ENCODE data around the gene JAKMIP2.
"Not testable (repeated sequence)": the region's sequence is repeated elsewhere in the genome, so short reads cannot be mapped to it uniquely, and the experiment has no call there.

Gene JAKMIP2

DNA sequence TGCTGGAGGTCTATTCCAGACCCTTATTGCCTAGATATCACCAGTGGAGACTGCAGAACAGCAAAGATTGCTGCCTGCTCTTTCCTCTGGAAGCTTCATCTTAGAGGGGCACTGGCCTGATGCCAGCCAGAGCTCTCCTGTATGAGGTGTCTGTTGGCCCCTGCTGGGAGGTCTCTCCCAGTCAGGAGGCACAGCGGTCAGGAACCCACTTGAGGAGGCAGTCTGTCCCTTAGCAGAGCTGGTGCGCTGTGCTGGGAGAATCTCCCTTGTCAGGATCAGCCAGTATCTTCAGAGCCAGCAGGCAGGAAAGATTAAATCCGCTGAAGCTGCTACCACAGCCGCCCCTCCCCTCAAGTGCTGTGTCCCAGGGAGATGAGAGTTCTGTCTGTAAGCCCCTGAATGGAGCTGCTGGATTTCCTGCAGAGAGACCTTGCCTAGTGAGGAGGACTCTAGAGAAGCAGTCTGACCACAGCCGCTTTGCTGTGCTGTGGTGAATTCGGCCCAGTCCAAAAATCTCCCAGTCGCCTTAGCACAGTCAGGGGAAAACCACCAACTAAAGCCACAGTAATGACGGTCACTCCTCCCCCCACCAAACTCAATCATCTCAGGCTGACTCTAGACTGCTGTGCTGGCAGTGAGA lies 124.1 kb downstream of the JAKMIP2 start:
- no peak for DNase-seq (ENCODE audit: low read depth in 3 of 3)

- no peak for DNase-seq (ENCODE audit: low read depth in 3 of 3)
These were observed 133.9 kb downstream of the JAKMIP2 start for GRCh38 chr5:147648597-147648996.

GRCh38 chr5:147645197-147645596 lies 137.3 kb downstream of the JAKMIP2 start:
- no peak for DNase-seq (ENCODE audit: low read depth in 3 of 3)

DNA sequence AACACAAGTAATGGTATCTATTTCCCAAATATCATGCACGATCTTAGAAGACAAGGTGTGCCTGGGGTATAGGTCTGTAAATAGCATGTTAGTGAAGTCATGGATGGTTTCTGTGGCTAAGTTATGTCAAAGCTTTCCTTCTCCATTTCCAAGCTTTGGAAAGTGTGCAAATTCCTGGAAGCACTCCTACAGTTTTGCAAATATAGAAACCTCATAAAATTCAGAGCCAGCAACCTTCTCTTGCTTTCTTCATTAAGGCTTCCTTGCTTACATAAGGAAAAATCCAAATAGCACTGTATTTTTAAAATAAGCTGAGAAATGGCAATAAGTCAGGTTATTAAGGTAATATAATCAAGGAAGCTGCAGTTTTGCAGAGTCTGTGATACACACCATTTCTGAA lies 138.1 kb downstream of the JAKMIP2 start:
- DNase-seq (ENCODE audit: low read depth in 3 of 3), result no peak

DNA sequence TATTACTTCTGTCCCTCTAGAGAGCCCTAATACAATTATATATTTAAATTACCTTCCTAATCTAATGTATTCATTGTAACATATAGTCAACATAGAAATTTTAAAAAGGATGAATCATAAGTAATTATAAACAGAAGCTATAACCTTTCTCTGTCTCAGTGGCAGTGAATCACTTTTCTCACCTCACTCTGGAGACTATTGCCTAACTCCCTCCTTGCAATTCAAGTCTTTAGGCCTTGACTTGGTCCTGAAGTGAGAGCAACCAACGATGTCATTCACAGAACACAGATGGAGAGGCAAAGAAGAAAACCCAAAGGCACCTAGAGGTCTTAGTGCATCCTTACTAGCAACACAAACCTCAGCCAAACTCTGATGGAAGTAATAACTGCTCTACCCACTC lies 139.4 kb downstream of the JAKMIP2 start:
- no peak for DNase-seq (ENCODE audit: low read depth in 3 of 3)

- DNase-seq (ENCODE audit: low read depth in 3 of 3), result no peak
These were observed 139.9 kb downstream of the JAKMIP2 start for GRCh38 chr5:147642666-147643065.

GRCh38 chr5:147639321-147639720 lies 143.2 kb downstream of the JAKMIP2 start:
- no peak for DNase-seq (ENCODE audit: low read depth in 3 of 3)

DNA sequence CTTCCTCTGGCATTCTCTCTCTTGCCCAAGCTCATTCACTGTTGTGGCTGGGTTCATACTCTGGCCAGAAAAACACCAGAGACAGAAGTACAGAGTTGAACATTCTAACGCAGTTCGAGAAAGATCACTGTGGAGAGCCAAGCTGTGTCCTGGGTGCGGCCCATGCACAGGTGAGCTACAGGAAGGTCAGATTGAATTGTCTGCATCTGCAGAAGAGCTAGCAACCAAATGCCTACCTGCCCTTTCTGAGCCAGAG lies 145.9 kb downstream of the JAKMIP2 start:
- no peak for DNase-seq (ENCODE audit: low read depth in 3 of 3)

- no peak for DNase-seq (ENCODE audit: low read depth in 3 of 3)
These were observed 146.4 kb downstream of the JAKMIP2 start for GRCh38 chr5:147635882-147636728.

- DNase-seq (ENCODE audit: low read depth in 3 of 3), result not testable (repeated sequence)
These were observed 147.1 kb downstream of the JAKMIP2 start for GRCh38 chr5:147635439-147635838.

DNA sequence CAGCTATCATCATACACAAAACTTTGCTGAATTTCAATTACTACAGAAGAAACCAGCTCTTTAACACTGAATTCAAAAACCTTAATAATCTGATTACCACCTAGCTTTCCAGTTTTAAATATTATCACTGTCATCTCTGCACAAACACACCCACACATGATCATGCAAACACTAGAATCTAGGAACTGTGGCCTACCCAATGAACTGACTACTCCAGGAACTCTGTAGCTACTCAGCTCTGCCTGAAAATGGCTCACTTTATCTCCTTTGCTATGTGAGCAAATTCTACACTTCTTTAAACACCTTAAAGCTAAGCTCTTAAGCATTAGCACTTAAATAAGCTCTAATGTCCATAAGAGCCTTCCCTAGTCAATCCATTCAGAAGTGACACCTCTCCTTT lies 149.4 kb downstream of the JAKMIP2 start:
- DNase-seq (ENCODE audit: low read depth in 3 of 3), result no peak

GRCh38 chr5:147631428-147632003 lies 151.0 kb downstream of the JAKMIP2 start:
- DNase-seq (ENCODE audit: low read depth in 3 of 3), result no peak

GRCh38 chr5:147629196-147629595 lies 153.3 kb downstream of the JAKMIP2 start:
- DNase-seq (ENCODE audit: low read depth in 3 of 3), result no peak

- no peak for DNase-seq (ENCODE audit: low read depth in 3 of 3)
These were observed 154.3 kb downstream of the JAKMIP2 start for GRCh38 chr5:147628058-147628895.

GRCh38 chr5:147626464-147626863 lies 156.1 kb downstream of the JAKMIP2 start:
- no peak for DNase-seq (ENCODE audit: low read depth in 3 of 3)

DNA sequence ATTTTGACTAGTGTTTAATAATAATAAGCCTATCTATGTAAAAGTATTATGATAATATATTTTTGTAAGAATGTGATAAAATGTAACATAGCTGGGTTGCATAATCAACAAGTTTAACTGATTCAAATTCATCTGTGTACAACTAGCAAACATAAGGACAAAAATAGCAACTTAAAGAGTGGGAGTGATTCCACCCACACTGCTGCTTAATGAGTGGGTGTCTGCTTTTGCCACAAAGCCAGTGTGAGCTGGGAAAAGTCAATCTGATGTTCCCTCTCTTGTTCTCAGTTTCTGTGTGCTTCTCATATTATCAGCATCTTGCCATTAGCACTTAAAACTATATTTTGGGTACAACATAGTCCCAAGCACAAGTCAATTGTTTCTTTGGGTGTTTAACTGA lies 161.5 kb downstream of the JAKMIP2 start:
- no peak for DNase-seq (ENCODE audit: low read depth in 3 of 3)

- DNase-seq (ENCODE audit: low read depth in 3 of 3), result no peak
These were observed 163.1 kb downstream of the JAKMIP2 start for GRCh38 chr5:147619281-147619878.

DNA sequence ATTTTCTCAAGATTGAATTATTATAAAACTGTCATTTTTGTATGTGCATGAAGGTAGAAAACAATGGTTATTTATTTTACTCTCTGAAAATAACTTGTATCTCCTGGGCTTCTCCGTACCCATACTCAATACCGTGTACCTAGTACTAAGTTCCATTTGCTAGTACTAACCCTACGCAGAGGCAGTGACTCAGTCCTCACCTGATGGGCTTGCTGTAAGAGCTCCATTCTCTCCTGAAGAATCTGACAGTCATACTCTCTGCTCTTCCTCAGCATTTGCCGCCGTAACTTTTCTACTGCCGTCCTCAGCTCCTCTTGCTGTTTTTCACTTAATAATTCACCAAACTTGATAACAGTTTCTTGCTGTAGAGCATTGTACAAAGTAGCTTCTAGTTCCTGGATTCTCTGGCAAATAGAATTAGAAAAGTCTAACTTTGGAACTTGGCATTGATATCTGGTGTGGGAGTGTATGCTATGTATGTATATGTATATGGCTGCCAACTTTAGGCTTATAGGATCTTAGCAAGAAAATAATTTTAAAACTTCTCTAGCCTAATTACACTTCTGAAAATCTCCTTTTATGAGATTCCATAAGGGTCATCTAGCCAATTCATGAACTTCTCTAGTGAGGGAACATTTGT lies 164.7 kb downstream of the JAKMIP2 start:
- no peak for DNase-seq (ENCODE audit: low read depth in 3 of 3)

GRCh38 chr5:147617191-147617606 lies 165.3 kb downstream of the JAKMIP2 start:
- no peak for DNase-seq (ENCODE audit: low read depth in 3 of 3)

GRCh38 chr5:147616421-147616820 lies 166.1 kb downstream of the JAKMIP2 start:
- no peak for DNase-seq (ENCODE audit: low read depth in 3 of 3)

DNA sequence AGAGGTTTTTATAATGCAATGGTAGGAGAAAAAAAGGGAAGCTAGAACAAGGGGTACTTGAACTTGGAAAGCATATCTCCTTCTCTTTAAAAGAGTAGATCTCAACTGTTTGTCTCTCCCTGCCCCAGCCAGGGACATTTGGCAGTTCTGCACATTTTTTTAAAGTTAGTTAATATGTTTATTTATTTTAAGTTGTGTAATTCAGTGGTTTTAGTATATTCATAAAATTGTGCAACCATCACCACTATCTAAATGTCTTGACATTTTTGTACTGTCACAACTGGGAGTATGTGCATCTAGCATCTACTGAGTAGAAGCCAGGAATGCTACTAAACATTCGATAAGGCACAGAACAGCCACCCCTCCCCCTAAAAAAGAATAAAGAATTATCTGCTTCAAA lies 169.2 kb downstream of the JAKMIP2 start:
- DNase-seq (ENCODE audit: low read depth in 3 of 3), result no peak
